ENCODE measurements around the gene PAEP.
A peak's percentile ranks its signal among the peaks of the same experiment; 100 is the strongest.

The PAEP gene

GRCh38 chr9:135591506-135592330 is 30.2 kb downstream of the PAEP start:
- no peak for DNase-seq (ENCODE audit: low read depth in 1 of 2, low spot score in 1 of 2)

- DNase-seq (ENCODE audit: low read depth in 1 of 2, low spot score in 1 of 2), result no peak
Observed at GRCh38 chr9:135592331-135592590, 30.7 kb downstream of the PAEP start.

GRCh38 chr9:135592625-135593024 is 31.1 kb downstream of the PAEP start:
- DNase-seq (ENCODE audit: low read depth in 1 of 2, low spot score in 1 of 2), result no peak

GRCh38 chr9:135596211-135596610 is 34.7 kb downstream of the PAEP start:
- DNase-seq (ENCODE audit: low read depth in 1 of 2, low spot score in 1 of 2), result no peak

GRCh38 chr9:135600296-135600817 is 38.8 kb downstream of the PAEP start:
- DNase-seq (ENCODE audit: low read depth in 1 of 2, low spot score in 1 of 2), result no peak

GRCh38 chr9:135601988-135602387 is 40.4 kb downstream of the PAEP start:
- DNase-seq (ENCODE audit: low read depth in 1 of 2, low spot score in 1 of 2), result no peak

GRCh38 chr9:135602789-135603481 is 41.4 kb downstream of the PAEP start:
- DNase-seq (ENCODE audit: low read depth in 1 of 2, low spot score in 1 of 2), result peak; percentile 20

GRCh38 chr9:135604437-135605237 is 43.1 kb downstream of the PAEP start:
- DNase-seq (ENCODE audit: low read depth in 1 of 2, low spot score in 1 of 2), result no peak

- no peak for DNase-seq (ENCODE audit: low read depth in 1 of 2, low spot score in 1 of 2)
Observed at GRCh38 chr9:135605238-135605781, 43.8 kb downstream of the PAEP start.

GRCh38 chr9:135606885-135607259 is 45.3 kb downstream of the PAEP start:
- DNase-seq (ENCODE audit: low read depth in 1 of 2, low spot score in 1 of 2), result no peak

- no peak for DNase-seq (ENCODE audit: low read depth in 1 of 2, low spot score in 1 of 2)
Observed at GRCh38 chr9:135607401-135608293, 46.1 kb downstream of the PAEP start.

- no peak for DNase-seq (ENCODE audit: low read depth in 1 of 2, low spot score in 1 of 2)
Observed at GRCh38 chr9:135608294-135608998, 46.9 kb downstream of the PAEP start.

- DNase-seq (ENCODE audit: low read depth in 1 of 2, low spot score in 1 of 2), result no peak
Observed at GRCh38 chr9:135608999-135609317, 47.4 kb downstream of the PAEP start.

GRCh38 chr9:135609366-135609955 is 47.9 kb downstream of the PAEP start:
- no peak for DNase-seq (ENCODE audit: low read depth in 1 of 2, low spot score in 1 of 2)

GRCh38 chr9:135610290-135611141 is 49.0 kb downstream of the PAEP start:
- DNase-seq (ENCODE audit: low read depth in 1 of 2, low spot score in 1 of 2), result no peak

GRCh38 chr9:135611142-135611874 is 49.8 kb downstream of the PAEP start:
- no peak for DNase-seq (ENCODE audit: low read depth in 1 of 2, low spot score in 1 of 2)

GRCh38 chr9:135611875-135612209 is 50.3 kb downstream of the PAEP start:
- DNase-seq (ENCODE audit: low read depth in 1 of 2, low spot score in 1 of 2), result no peak

- DNase-seq (ENCODE audit: low read depth in 1 of 2, low spot score in 1 of 2), result no peak
Observed at GRCh38 chr9:135612437-135612836, 50.9 kb downstream of the PAEP start.

All from stimulated activated CD4-positive, alpha-beta T cell treated with anti-CD3 and anti-CD28 coated beads, Interleukin-15, amount 100 ng/mL, for 1 hour (primary cell).